Dermis blood vessel endothelial cell (primary cell): ENCODE data around the gene INPP4B. TPM values are rescaled to one million over a fixed set of nuclear protein-coding genes. Genes with fewer than 3 reads are reported as not detected.
A peak's percentile ranks its signal among the peaks of the same experiment; 100 is the strongest.
"Not testable (repeated sequence)": the region's sequence is repeated elsewhere in the genome, so short reads cannot be mapped to it uniquely, and the experiment has no call there.

ENCODE experiments used
- DNase-seq: peaks from one replicate; pipeline ENCODE4 v3.0.0; 2010
- total RNA-seq: library from RNA; depleted of rRNA; stranded (reverse); fragments of >200 nt; gene quantifications from 2 replicates; pipeline ENCODE4 v1.2.3, GENCODE V29; 2014

INPP4B gene
- total RNA-seq, 1 donor from 2014 or later = 20.9 TPM

- DNase-seq = peak; percentile 96
Measured at GRCh38 chr4:142121448-142122350, 724.4 kb downstream of the INPP4B start.

- no peak for DNase-seq
Measured at GRCh38 chr4:142120921-142121320, 725.2 kb downstream of the INPP4B start.

- peak; percentile 50 for DNase-seq
Measured at GRCh38 chr4:142112451-142112850, 733.6 kb downstream of the INPP4B start.

- DNase-seq = peak; percentile 46
Measured at GRCh38 chr4:142110136-142110535, 736.0 kb downstream of the INPP4B start.

- no peak for DNase-seq
Measured at GRCh38 chr4:142104041-142104440, 742.1 kb downstream of the INPP4B start.

GRCh38 chr4:142101401-142101800, 744.7 kb downstream of the INPP4B start:
- no peak for DNase-seq

- DNase-seq = no peak
Measured at GRCh38 chr4:142100941-142101340, 745.2 kb downstream of the INPP4B start.

GRCh38 chr4:142098900-142099545, 747.1 kb downstream of the INPP4B start:
- no peak for DNase-seq

GRCh38 chr4:142098380-142098779, 747.7 kb downstream of the INPP4B start:
- DNase-seq = no peak

- no peak for DNase-seq
Measured at GRCh38 chr4:142097015-142097414, 749.1 kb downstream of the INPP4B start.

GRCh38 chr4:142095886-142096605, 750.1 kb downstream of the INPP4B start:
- DNase-seq = peak; percentile 95

GRCh38 chr4:142092941-142093340, 753.2 kb downstream of the INPP4B start:
- DNase-seq = no peak

GRCh38 chr4:142091691-142092182, 754.4 kb downstream of the INPP4B start:
- peak; percentile 89 for DNase-seq

GRCh38 chr4:142091085-142091513, 755.0 kb downstream of the INPP4B start:
- peak; percentile 96 for DNase-seq

- DNase-seq = no peak
Measured at GRCh38 chr4:142088906-142089305, 757.2 kb downstream of the INPP4B start.

- DNase-seq = no peak
Measured at GRCh38 chr4:142085513-142086292, 760.4 kb downstream of the INPP4B start.

- DNase-seq = no peak
Measured at GRCh38 chr4:142083264-142083663, 762.8 kb downstream of the INPP4B start.

- no peak for DNase-seq
Measured at GRCh38 chr4:142081025-142081424, 765.1 kb downstream of the INPP4B start.

- DNase-seq = no peak
Measured at GRCh38 chr4:142079959-142080358, 766.1 kb downstream of the INPP4B start.

- no peak for DNase-seq
Measured at GRCh38 chr4:142077048-142077447, 769.1 kb downstream of the INPP4B start.

- not testable (repeated sequence) for DNase-seq
Measured at GRCh38 chr4:142068304-142068703, 777.8 kb downstream of the INPP4B start.

GRCh38 chr4:142066562-142066961, 779.5 kb downstream of the INPP4B start:
- DNase-seq = not testable (repeated sequence)
